H1 (cell line): Measurements from ENCODE around the gene STRA8. TPM values are rescaled to one million over a fixed set of nuclear protein-coding genes. Genes with fewer than 3 reads are reported as not detected.

Experiments used
- CTCF ChIA-PET: fragments of 300-600 bp; sonication (Branson Sonifier 250); formaldehyde crosslinking; loops from one replicate; lab custom pipeline; 2021; ENCODE audit not compliant: partially characterized antibody; lab: Charles Lee
- POLR2A ChIA-PET: fragments of 300-600 bp; sonication (Branson Sonifier 250); formaldehyde crosslinking; loops from one replicate; lab custom pipeline; 2021; ENCODE audit warnings: inconsistent platforms; ENCODE audit not compliant: partially characterized antibody; lab: Charles Lee
- DNase-seq, 2 experiments: peaks; one replicate each; pipeline versions ENCODE4 v3.0.0 to v3.0.0-alpha.2; 2010 to 2022; ENCODE audit warnings: low spot score in 2 of 2, low read depth in 1 of 2, mixed read lengths in 1 of 2
- FAIRE-seq: peaks from 2 replicates; lab custom pipeline; 2011; peaks lifted over from hg19 to GRCh38; lab: Jason Lieb, UNC
- H2AFZ ChIP-seq: 2 replicates; pipeline ENCODE4 v1.8.1; 2012; ENCODE audit warnings: low read length, inconsistent platforms
- H2AK5ac ChIP-seq: 2 replicates; pipeline ENCODE4 v1.6.1; 2013; ENCODE audit warnings: low read depth, low read length
- H2BK120ac ChIP-seq: replicated peaks from 2 replicates; pipeline ENCODE3; 2013; ENCODE audit warnings: low read depth, low read length, inconsistent platforms
- H2BK12ac ChIP-seq: 2 replicates; pipeline ENCODE4 v1.6.1; 2013; ENCODE audit warnings: low read depth, low read length
- H2BK15ac ChIP-seq: 2 replicates; pipeline ENCODE4 v1.6.1; 2013; ENCODE audit warnings: low read length
- H2BK20ac ChIP-seq: 2 replicates; pipeline ENCODE4 v1.6.1; 2013; ENCODE audit warnings: low read length
- H2BK5ac ChIP-seq: 2 replicates; pipeline ENCODE4 v1.6.1; 2013; ENCODE audit warnings: low read depth, low read length
- H3K14ac ChIP-seq: 2 replicates; pipeline ENCODE4 v1.6.1; 2013; ENCODE audit warnings: inconsistent platforms; ENCODE audit not compliant: insufficient read length
- H3K18ac ChIP-seq: 2 replicates; pipeline ENCODE4 v1.6.1; 2013; ENCODE audit warnings: low read length; ENCODE audit errors: extremely low read depth
- H3K23ac ChIP-seq: 2 replicates; pipeline ENCODE4 v1.6.1; 2013; ENCODE audit warnings: inconsistent platforms; ENCODE audit not compliant: insufficient read length
- H3K23me2 ChIP-seq: 2 replicates; pipeline ENCODE4 v1.6.1; 2013; ENCODE audit warnings: low read depth, low read length
- H3K27ac ChIP-seq: 2 replicates; pipeline ENCODE4 v1.6.1; 2011; ENCODE audit warnings: low read depth, low read length, inconsistent platforms
- H3K27me3 ChIP-seq, 4 experiments: replicated peaks in 1 of 4; 1 replicate in 1 of 4; 2 replicates in 3 of 4; pipeline versions ENCODE4 v1.6.1 to v1.8.1; 2011 to 2013; ENCODE audit warnings: low read length in 3 of 4, mild to moderate bottlenecking in 3 of 4, inconsistent platforms in 2 of 4, mixed read lengths in 2 of 4, moderate library complexity in 1 of 4; ENCODE audit not compliant: control insufficient read depth in 3 of 4, insufficient read depth in 3 of 4; ENCODE audit errors: extremely low read depth in 1 of 4
- H3K36me3 ChIP-seq, 4 experiments: 2 replicates each; pipeline versions ENCODE4 v1.6.1 to v1.8.1; 2011 to 2013; ENCODE audit warnings: mild to moderate bottlenecking in 4 of 4, low read length in 3 of 4, moderate library complexity in 2 of 4, control low read depth in 1 of 4, inconsistent platforms in 1 of 4; ENCODE audit not compliant: insufficient read depth in 4 of 4, control insufficient read depth in 2 of 4
- H3K4ac ChIP-seq: replicated peaks from 2 replicates; pipeline ENCODE3; 2013; ENCODE audit warnings: low read length, low read depth, mixed read lengths, inconsistent platforms; ENCODE audit not compliant: insufficient read length
- H3K4me1 ChIP-seq, 4 experiments: replicated peaks in 1 of 4; 1 replicate in 1 of 4; 2 replicates in 3 of 4; pipeline versions ENCODE4 v1.6.1 to v1.8.1; 2011 to 2013; ENCODE audit warnings: low read length in 3 of 4, inconsistent platforms in 2 of 4, mixed read lengths in 1 of 4; ENCODE audit not compliant: insufficient read depth in 4 of 4, control insufficient read depth in 3 of 4
- H3K4me2 ChIP-seq, 2 experiments: 2 replicates each; pipeline versions ENCODE4 v1.6.1 to v1.8.1; 2011 to 2013; ENCODE audit warnings: low read depth in 2 of 2, low read length in 2 of 2, control low read depth in 1 of 2, inconsistent platforms in 1 of 2, mild to moderate bottlenecking in 1 of 2; ENCODE audit not compliant: insufficient read depth in 1 of 2
- H3K4me3 ChIP-seq, 4 experiments: fragments of 200-600, 300-600 bp in 1 of 4; sonication (generic), shearing (Covaris generic), sonication (Bioruptor Twin) in 1 of 4; 2 replicates each; pipeline versions ENCODE4 v1.5.1 to v1.8.1; 2011 to 2016; ENCODE audit warnings: low read length in 4 of 4, low read depth in 3 of 4, control low read depth in 2 of 4, inconsistent platforms in 2 of 4, mild to moderate bottlenecking in 2 of 4, mixed read lengths in 1 of 4, moderate library complexity in 1 of 4; ENCODE audit not compliant: insufficient read depth in 2 of 4; ENCODE audit errors: extremely low read depth in 1 of 4
- H3K56ac ChIP-seq: replicated peaks from 2 replicates; pipeline ENCODE3; 2013; ENCODE audit warnings: low read depth, mild to moderate bottlenecking, mixed read lengths, low read length, inconsistent platforms; ENCODE audit not compliant: insufficient read length
- H3K79me1 ChIP-seq: 2 replicates; pipeline ENCODE4 v1.6.1; 2013; ENCODE audit warnings: low read depth, low read length, control low read depth
- H3K79me2 ChIP-seq, 2 experiments: 2 replicates each; pipeline versions ENCODE4 v1.6.1 to v1.8.1; 2012 to 2013; ENCODE audit warnings: low read length in 2 of 2, mild to moderate bottlenecking in 2 of 2, inconsistent platforms in 1 of 2; ENCODE audit not compliant: insufficient read depth in 2 of 2, control insufficient read depth in 1 of 2
- H3K9ac ChIP-seq, 4 experiments: replicated peaks in 1 of 4; 1 replicate in 1 of 4; 2 replicates in 3 of 4; pipeline versions ENCODE4 v1.6.1 to v1.8.1; 2011 to 2013; ENCODE audit warnings: low read depth in 3 of 4, low read length in 3 of 4, control low read depth in 2 of 4, mild to moderate bottlenecking in 2 of 4, moderate library complexity in 2 of 4, inconsistent platforms in 1 of 4; ENCODE audit errors: extremely low read depth in 1 of 4
- H3K9me3 ChIP-seq, 2 experiments: 2 replicates each; pipeline versions ENCODE4 v1.6.1 to v1.8.1; 2012 to 2013; ENCODE audit warnings: mild to moderate bottlenecking in 2 of 2, moderate library complexity in 2 of 2, control low read depth in 1 of 2, inconsistent platforms in 1 of 2, low read depth in 1 of 2, low read length in 1 of 2, mixed read lengths in 1 of 2; ENCODE audit not compliant: insufficient read depth in 2 of 2
- H4K20me1 ChIP-seq, 2 experiments: replicated peaks in 1 of 2; 2 replicates each; pipeline versions ENCODE3 to v1.8.1; 2011 to 2013; ENCODE audit warnings: inconsistent platforms in 2 of 2, low read length in 2 of 2, mild to moderate bottlenecking in 1 of 2; ENCODE audit not compliant: insufficient read depth in 2 of 2, control insufficient read depth in 1 of 2
- H4K5ac ChIP-seq: 2 replicates; pipeline ENCODE4 v1.6.1; 2013; ENCODE audit warnings: low read length, low read depth, mixed read lengths, inconsistent platforms; ENCODE audit not compliant: insufficient read length
- H4K8ac ChIP-seq: 2 replicates; pipeline ENCODE4 v1.8.0; 2013; ENCODE audit warnings: mild to moderate bottlenecking, moderate library complexity, low read length, inconsistent platforms; ENCODE audit not compliant: insufficient read depth; ENCODE audit errors: extremely low read depth
- H4K91ac ChIP-seq: replicated peaks from 2 replicates; pipeline ENCODE3; 2013; ENCODE audit warnings: low read length, mixed read lengths, inconsistent platforms; ENCODE audit not compliant: insufficient read length
- CHD1 ChIP-seq: IDR thresholded peaks from 2 replicates; pipeline ENCODE4 v1.6.1; 2012; ENCODE audit warnings: low read depth, low read length, improper control_type of control experiment
- CHD2 ChIP-seq: IDR thresholded peaks from 2 replicates; pipeline ENCODE4 v1.6.1; 2012; ENCODE audit warnings: low read length, improper control_type of control experiment
- GTF2F1 ChIP-seq: IDR thresholded peaks from 2 replicates; pipeline ENCODE4 v1.6.1; 2012; ENCODE audit warnings: low read depth, low read length, improper control_type of control experiment, borderline replicate concordance
- POLR2AphosphoS5 ChIP-seq: IDR thresholded peaks from 2 replicates; pipeline ENCODE4 v1.6.1; 2011; ENCODE audit warnings: low read depth, low read length
- SIN3A ChIP-seq, 2 experiments: IDR thresholded peaks in 1 of 2; conservative IDR thresholded peaks in 1 of 2; 2 replicates each; pipeline ENCODE4 v1.6.1; 2011 to 2012; ENCODE audit warnings: low read length in 2 of 2, improper control_type of control experiment in 1 of 2, low read depth in 1 of 2, mild to moderate bottlenecking in 1 of 2
- SRF ChIP-seq: IDR thresholded peaks from 2 replicates; pipeline ENCODE4 v1.6.1; 2011; ENCODE audit warnings: mild to moderate bottlenecking, low read depth, low read length, moderate library complexity
- WGBS, 2 experiments: shearing (Covaris generic) in 1 of 2; methylation state at CpG; one replicate each; pipeline versions ENCODE4 v1.1.6 to v1.1.7; 2013 to 2015; ENCODE audit warnings: low lambda C conversion rate in 2 of 2, mixed read lengths in 2 of 2, inconsistent platforms in 1 of 2, low coverage in 1 of 2, missing lambda C conversion rate in 1 of 2; ENCODE audit not compliant: insufficient replicate concordance in 2 of 2, insufficient coverage in 1 of 2, insufficient read length in 1 of 2; ENCODE audit errors: extremely low coverage in 1 of 2, missing lambda C conversion rate in 1 of 2; 5-methylcytosine and 5-hydroxymethylcytosine counted together
- polyA plus RNA-seq, 7 experiments: library from polyadenylated mRNA; depleted of rRNA in 3 of 7; stranded (reverse) in 5 of 7; unstranded in 2 of 7; fragments of >200 nt in 5 of 7; fragments of 200-250 nt in 2 of 7; gene quantifications; 1 replicate in 5 of 7; 2 replicates in 1 of 7; 4 replicates in 1 of 7; pipeline versions ENCODE4 v1.2.1 to v1.2.3, GENCODE V29; 2011 to 2013; ENCODE audit warnings: missing spikeins in 2 of 7, mixed read lengths in 2 of 7
- total RNA-seq: library from RNA; stranded (reverse); fragmentation: NEBNext Ultra II Directional; extraction: Animal tissue kit (Norgen Biotek cat#: 25700); gene quantifications from 2 replicates; pipeline ENCODE4 v1.2.1, GENCODE V29; 2021

Gene STRA8
- total and polyA plus RNA-seq, 2 of the 8 experiments (the other 6 are each of a cell fraction or from before 2014, with no cell fraction given) = not detected

DNA sequence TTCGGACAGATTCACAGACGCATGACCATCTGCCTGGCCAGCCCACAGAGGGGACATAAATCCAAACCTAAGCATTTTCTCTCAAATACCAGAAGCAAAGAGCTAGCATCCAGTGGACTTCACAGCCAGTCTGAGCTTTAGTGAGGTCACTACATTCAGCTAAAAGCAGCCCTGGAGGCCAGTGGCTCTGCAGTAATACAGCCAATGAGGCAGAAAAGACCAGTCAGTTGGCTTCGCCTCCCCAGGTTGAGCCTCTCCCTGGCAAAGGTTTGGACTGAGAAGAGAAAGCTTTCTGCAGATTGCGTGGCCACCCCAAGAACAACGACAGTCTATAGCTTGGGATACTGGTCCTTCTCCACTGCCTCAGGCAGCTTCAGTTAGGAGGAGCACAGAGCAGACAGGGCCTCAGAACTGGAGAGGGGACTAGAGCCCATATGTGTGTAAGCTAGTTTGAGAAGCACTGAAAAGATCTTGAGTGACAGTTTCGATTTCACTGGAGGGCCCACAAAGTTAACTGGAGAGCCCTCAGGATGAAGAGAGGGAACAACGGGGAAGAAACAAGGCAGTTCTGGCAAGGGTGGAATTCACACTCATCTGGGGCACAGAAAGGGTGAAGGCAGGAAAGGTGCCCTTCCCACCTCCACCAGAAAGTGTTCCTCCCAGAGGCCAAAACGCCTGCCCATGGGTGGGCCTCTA, 26.1 kb upstream of the STRA8 start:
- Histone ChIP-seq H3K9ac (no peak overlapping the region), H3K4ac (no peak overlapping the region), H3K4me1 (no peaks in the 10 kb centered on the region; a peak in 2 of 7 replicates), H3K27me3 (peaks cover 0 to 8% (median 3%) of the 10 kb centered on the region in 4 experiments; a peak in 5 of 7 replicates), H3K9me3 (no peaks in the 10 kb centered on the region), H3K14ac (no peak overlapping the region), H3K4me3 (no peak overlapping the region), H3K18ac (no peak overlapping the region), H3K79me2 (no peaks in the 10 kb centered on the region), H3K56ac (no peak overlapping the region), H2BK20ac (no peak overlapping the region), H2BK15ac (no peak overlapping the region), H3K27ac (no peak overlapping the region), H2AFZ (no peak overlapping the region), H4K5ac (no peak overlapping the region), H2BK5ac (no peak overlapping the region), H3K23ac (no peak overlapping the region), H2AK5ac (no peak overlapping the region), H3K4me2 (no peak overlapping the region), H4K91ac (no peak overlapping the region), H4K8ac (no peak overlapping the region), H3K36me3 (no peaks in the 10 kb centered on the region; a peak in 1 of 8 replicates), H3K79me1 (no peaks in the 10 kb centered on the region), H2BK120ac (no peak overlapping the region), H2BK12ac (no peak overlapping the region), H3K23me2 (peaks cover 8% of the 10 kb centered on the region), H4K20me1 (peaks cover 0 to 1% of the 10 kb centered on the region in 2 experiments)
- POLR2A ChIA-PET = interaction anchor here (0.6 to 1.3 kb wide), 3 partner anchors 14 to 88 kb away, joined by 3 read pairs; no protein-coding TSS in a partner anchor
- WGBS, 2 experiments = 84% methylated on average over 8 of the region's 8 CpGs; no CpG with 5 or more reads in 1 of the 2 experiments
- CTCF ChIA-PET = interaction anchor here (0.9 to 1.3 kb wide), 4 partner anchors 9 to 157 kb away, joined by 3 to 5 read pairs (median 3); no protein-coding TSS in a partner anchor
- FAIRE-seq = no peak
- TF ChIP-seq POLR2AphosphoS5 (no peak), GTF2F1 (no peak), CHD1 (no peak), SRF (no peak), SIN3A (conservative IDR thresholded peaks at IDR 0.05 in 1 of 2, IDR thresholded peaks at IDR 0.05 in 1 of 2; ENCODE audit: low read depth in 1 of 2, low read length in 2 of 2) (no peak), CHD2 (no peak)
- DNase-seq = no peak
